Medulla oblongata (tissue), 1 donor: ENCODE data around the gene NCKAP5.

ENCODE experiments used
- DNase-seq: peaks from one replicate; pipeline ENCODE4 v3.0.0-alpha.2; 2015; ENCODE audit errors: extremely low spot score

Gene NCKAP5

GRCh38 chr2:132948211-132948610, 620.1 kb downstream of the NCKAP5 start:
- no peak for DNase-seq

DNA sequence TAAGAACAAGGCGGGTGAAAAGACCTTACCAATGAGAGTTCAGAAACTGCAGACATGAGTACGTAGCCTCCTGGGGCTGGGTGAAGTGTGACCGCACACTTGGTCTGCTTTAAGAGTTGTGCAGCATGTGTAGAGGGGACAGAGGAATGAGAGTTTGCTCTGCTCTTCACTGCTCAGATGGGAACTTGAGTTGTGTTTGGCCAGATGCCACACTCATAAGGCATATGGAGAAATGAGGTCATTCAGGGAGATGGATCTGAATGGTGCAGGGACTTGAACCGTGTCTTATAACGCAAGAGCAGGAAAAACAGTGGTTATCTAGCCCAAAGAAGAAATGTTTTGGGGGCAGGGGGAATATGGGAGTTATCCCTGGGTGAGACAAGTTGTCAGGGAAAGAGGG, 624.4 kb downstream of the NCKAP5 start:
- no peak for DNase-seq

DNA sequence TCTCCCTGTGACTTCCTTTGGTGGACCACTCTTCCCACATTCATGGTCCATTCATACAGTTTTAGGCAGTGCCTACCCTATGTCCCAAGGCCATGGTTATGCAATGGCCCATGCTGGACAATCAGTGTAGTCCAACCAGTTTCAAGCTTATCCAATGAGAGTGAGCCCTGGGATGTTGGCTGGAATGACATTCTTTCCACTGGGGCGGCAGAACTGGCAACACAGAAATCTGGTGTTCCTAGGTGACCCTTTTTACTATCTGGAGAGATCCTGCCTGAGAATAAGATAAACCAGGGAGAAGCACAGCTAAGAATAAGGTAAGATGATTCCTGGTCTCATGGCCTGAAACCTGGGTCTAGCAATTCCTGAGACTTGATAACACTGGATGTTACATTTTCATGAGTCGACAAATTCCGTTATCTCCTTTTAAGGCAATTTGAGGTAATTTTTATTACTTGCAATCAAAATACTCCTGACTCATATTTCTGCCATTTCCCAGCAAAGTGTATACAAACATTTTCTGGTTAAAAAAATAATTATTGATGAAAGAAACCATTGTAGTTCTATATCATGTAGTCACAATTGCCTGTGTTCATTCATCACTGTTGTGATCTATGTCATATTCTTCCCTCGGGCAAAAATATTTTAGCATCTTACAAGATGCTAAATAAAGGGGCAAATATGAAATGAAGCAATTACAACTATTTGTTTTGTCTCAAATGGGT, 626.8 kb downstream of the NCKAP5 start:
- DNase-seq: no peak

DNA sequence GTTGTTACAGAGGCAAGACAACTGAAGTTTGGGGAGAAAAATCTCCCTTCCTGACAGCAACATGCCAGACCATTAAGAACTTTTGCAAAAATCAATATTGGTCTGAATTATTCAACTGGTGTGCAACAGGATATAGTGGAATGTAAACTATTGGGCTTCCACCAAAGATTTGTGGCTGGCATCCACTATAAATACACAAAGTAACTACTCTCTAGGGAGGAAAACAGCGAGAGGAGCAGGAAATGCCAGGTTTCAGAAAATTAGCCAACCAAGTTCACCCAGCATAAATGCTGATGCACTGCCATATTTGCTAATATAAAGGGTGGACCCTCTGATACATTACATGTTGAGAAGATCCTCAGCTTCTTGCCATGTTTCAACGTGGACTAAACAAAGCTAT, 630.6 kb downstream of the NCKAP5 start:
- DNase-seq: no peak

GRCh38 chr2:132936791-132937190, 631.5 kb downstream of the NCKAP5 start:
- no peak for DNase-seq

DNA sequence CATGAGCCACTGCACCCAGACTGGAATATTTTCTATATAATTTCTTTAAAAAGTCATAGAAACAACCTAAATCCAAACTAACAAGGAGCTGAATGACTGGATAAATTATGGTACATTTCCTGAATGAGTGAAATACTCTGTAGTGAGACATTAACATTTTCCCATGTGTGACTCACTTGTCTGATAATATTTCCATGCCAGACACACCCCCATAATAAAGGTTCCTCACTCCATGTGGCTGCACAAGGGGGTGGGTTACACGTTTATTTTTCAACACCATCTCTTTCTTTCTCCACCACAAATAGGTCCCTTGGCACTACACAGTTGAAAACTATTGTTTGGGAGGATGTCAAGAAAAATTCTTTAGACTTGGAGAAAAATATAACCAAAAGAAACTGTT, 632.0 kb downstream of the NCKAP5 start:
- no peak for DNase-seq

- DNase-seq: no peak
Observed at GRCh38 chr2:132929786-132930185, 638.5 kb downstream of the NCKAP5 start.

DNA sequence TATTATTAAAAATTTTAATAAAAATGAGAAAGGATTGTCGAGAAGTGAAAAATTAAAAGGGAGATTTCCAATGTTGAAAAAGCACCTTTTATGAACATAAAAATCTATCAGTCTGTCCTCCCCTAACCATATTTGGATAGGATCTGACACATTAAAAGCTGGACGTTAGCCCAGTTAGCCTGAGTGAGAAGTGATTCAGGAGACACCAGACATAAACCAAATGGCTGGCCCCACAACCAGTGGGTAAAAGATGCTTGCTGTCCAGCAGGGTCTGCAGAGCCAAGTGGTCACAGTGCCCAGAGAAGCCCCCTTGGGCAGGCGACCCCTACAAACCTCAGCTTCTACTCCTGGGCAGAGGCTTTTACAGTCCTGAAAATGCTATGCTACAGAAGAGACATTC, 644.5 kb downstream of the NCKAP5 start:
- no peak for DNase-seq

- DNase-seq: no peak
Observed at GRCh38 chr2:132915812-132916549, 652.3 kb downstream of the NCKAP5 start.

- peak; percentile 13 for DNase-seq
Observed at GRCh38 chr2:132911726-132912724, 656.2 kb downstream of the NCKAP5 start.

DNA sequence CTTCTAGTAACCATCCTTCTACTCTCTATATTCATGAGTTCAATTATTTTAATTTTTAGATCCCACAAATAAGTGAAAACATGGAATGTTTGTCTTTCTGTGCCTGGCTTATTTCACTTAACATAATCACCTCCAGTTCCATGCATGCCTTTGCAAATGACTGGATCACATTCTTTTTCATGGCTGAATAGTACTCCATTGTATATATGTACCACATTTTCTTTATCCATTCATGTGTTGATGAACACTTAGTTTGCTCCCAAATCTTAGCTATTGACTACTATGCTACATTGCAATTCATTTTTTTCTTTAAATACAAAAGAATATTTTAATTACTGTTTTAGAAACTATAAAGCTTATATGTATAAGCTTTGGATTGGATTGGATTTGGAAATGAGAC, 657.8 kb downstream of the NCKAP5 start:
- no peak for DNase-seq

DNA sequence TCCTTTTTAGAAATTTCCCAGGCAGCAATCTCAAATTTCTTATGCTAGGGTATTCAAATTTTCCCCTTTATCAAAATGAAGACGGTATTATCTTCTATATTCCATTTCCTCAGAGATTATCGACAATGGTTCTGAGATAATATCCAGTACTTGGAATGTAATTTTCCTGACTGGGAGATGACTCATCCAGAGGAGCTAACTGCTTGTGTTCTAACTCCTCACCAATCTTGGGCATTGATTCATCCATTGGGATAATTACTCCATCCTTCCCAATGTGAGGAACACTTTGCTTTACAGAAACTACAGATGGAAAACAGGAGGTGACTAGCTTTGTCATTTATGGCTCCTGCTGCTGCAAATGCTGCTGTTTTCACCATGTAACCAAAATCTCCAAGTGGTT, 658.8 kb downstream of the NCKAP5 start:
- no peak for DNase-seq

GRCh38 chr2:132904142-132904842, 664.0 kb downstream of the NCKAP5 start:
- no peak for DNase-seq

DNA sequence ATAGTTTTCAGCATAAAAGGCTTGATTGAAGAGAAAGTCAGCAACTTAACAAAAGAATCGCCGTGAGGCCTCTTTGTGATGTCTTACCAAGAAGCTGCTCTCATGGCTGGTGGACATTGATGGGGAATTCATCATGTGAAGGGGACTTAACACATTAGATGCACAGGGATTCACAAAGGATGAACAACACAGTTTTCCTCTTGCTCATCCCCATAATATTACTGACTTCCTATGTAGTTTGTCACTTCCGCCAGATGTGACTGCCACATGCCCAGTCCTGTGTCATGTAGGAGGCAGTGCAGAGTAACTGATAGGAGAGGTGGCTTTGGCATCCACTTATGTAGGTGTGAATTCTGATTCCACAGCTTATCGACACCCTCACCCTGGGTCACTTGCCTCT, 665.6 kb downstream of the NCKAP5 start:
- no peak for DNase-seq

- no peak for DNase-seq
Observed at GRCh38 chr2:132901661-132902060, 666.6 kb downstream of the NCKAP5 start.

DNA sequence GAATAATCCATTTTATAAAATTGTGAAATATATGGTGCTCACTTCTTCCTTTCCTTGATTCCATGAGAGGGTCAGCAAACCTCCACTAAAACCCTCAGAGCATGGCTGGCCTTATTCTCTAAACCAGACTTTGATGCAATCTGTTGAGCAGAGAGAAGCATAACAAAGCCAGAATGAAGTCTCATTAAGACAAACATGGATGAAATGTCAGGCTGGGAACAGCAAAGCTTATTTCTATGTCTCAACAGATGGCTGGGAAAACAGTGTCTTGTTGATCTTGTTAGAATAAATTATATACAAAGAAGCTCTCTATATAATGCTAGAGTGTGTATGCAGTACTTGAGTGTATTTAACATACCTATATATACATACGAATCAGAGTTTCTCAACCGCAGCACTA, 671.2 kb downstream of the NCKAP5 start:
- DNase-seq: no peak

- no peak for DNase-seq
Observed at GRCh38 chr2:132896073-132896472, 672.2 kb downstream of the NCKAP5 start.

DNA sequence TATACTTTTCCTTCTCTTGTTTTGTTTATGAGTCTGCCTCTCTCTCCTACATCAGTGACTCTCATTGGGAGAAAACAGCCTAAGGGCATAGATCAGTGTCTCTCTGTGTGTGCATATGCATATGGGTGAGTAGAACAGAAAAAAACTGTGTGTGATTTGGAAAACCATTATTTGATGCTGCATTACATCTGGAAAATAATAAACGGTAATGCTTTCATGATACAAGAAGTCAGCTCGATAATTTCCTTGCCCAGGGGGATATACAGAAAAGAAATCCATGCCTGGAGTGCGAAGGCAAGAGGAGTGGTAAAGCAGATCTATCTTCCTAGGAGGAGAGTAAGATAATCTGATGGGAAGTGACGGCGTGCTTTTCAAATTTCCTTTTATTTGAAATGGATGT, 676.8 kb downstream of the NCKAP5 start:
- DNase-seq: no peak

DNA sequence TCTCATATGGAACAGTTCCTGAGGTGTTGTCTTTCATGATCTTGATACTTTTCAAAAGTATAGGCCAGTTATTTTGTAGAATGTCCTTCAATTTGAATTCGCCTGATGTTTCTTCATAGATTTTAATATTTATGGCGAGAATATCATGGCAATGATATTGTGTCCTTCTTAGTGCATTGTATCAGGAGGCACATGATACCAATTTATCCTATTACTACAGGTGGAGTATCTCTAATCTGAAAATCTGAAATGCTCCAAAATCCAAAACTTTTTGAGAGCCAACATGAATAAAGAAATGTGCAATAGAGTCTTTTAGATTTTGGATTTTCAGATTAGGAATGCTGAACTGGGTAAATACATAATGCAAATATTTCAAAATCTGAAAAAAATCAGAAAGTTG, 681.7 kb downstream of the NCKAP5 start:
- no peak for DNase-seq

DNA sequence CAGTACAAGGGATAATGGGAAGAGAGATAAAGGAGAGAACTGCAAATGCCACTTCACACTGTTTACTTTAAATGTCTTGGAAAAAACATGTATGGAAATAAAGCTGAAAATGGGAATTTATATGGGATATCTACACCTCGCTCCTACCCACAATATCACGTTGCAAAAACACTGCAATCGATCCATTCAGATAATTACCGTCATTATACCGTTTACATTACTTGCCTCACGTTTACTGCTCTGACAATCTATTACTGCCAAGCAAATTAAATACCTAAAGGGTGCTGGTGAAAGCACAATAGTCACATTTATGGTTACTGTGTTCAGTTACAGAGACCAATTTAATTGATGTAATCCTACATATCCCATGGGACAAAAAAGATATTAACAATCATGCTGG, 683.6 kb downstream of the NCKAP5 start:
- no peak for DNase-seq

- DNase-seq: no peak
Observed at GRCh38 chr2:132884292-132884691, 684.0 kb downstream of the NCKAP5 start.

DNA sequence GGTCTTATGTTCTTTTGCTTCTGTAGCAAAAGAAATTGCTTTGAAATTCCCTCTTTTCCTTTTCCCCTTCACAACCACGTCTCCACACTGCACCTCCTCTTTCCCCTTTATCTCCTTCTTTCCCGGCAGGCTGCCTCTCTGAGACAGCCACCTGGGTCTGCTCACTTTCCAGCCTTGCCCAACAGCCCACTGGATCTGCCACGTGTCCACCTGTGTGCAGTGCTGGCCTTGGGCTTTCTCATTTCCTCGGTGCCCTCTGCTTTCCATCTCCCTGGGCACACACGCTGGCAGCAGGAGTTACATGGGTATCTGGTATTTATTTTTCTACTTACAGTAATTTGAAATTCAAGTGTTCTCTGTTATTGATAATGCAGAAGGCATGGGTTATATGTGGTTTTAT, 684.8 kb downstream of the NCKAP5 start:
- DNase-seq: no peak
